ENCODE results near the gene HRH1. TPM values are rescaled to one million over a fixed set of nuclear protein-coding genes. Genes with fewer than 3 reads are reported as not detected.
A peak's percentile ranks its signal among the peaks of the same experiment; 100 is the strongest.
"Not testable (repeated sequence)": the region's sequence is repeated elsewhere in the genome, so short reads cannot be mapped to it uniquely, and the experiment has no call there.

Gene HRH1
- total and polyA plus RNA-seq, 2 experiments from 2014 or later = not detected

DNA sequence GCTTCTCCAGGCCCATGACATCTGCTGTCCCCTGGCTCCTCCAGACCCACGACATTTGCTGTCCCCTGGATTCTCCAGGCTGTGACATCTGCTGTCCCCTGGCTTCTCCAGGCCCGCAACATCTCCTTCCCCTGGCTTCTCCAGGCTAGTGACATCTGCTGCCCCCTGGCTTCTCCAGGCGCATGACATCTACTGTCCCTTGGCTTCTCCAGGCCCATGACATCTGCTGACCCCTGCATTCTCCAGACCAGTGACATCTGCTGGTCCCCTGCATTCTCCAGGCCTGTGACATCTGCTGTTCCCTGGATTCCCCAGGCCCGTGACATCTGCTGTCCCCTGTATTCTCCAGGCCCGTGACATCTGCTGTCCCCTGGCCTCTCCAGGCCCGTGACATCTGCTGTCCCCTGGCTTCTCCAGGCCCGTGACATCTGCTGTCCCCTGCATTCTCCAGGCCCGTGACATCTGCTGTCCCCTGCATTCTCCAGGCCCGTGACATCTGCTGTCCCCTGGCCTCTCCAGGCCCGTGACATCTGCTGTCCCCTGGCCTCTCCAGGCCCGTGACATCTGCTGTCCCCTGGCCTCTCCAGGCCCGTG lies 12.6 kb downstream of the HRH1 start:
- not testable (repeated sequence) for H3K36me3 Mint-ChIP-seq (ENCODE audit: low read depth); H3K4me2 ChIP-seq; H3K4me3 ChIP-seq; H3K9me2 ChIP-seq (ENCODE audit: insufficient read depth); H4K20me1 ChIP-seq (replicated peaks; ENCODE audit: insufficient read depth); H3K4me1 ChIP-seq (ENCODE audit: insufficient read depth); H3K79me2 ChIP-seq (replicated peaks; ENCODE audit: insufficient read depth); ATAC-seq; H3K27ac Mint-ChIP-seq; H3K36me3 ChIP-seq (ENCODE audit: insufficient read depth); H3K27me3 ChIP-seq (ENCODE audit: insufficient read depth); H2AFZ ChIP-seq; H3K27me3 Mint-ChIP-seq (ENCODE audit: insufficient read depth, low read depth, poor library complexity); H3K4me1 Mint-ChIP-seq; H3K27ac ChIP-seq (ENCODE audit: low read depth); H3K4me3 Mint-ChIP-seq; H3F3A ChIP-seq (replicated peaks; ENCODE audit: low read depth); DNase-seq (ENCODE audit: low spot score); H3K9me3 Mint-ChIP-seq
- TF ChIP-seq, protein P1, sequence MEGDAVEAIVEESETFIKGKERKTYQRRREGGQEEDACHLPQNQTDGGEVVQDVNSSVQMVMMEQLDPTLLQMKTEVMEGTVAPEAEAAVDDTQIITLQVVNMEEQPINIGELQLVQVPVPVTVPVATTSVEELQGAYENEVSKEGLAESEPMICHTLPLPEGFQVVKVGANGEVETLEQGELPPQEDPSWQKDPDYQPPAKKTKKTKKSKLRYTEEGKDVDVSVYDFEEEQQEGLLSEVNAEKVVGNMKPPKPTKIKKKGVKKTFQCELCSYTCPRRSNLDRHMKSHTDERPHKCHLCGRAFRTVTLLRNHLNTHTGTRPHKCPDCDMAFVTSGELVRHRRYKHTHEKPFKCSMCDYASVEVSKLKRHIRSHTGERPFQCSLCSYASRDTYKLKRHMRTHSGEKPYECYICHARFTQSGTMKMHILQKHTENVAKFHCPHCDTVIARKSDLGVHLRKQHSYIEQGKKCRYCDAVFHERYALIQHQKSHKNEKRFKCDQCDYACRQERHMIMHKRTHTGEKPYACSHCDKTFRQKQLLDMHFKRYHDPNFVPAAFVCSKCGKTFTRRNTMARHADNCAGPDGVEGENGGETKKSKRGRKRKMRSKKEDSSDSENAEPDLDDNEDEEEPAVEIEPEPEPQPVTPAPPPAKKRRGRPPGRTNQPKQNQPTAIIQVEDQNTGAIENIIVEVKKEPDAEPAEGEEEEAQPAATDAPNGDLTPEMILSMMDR (conservative IDR thresholded peaks at IDR 0.05; ENCODE audit: low read depth in 2 of 2) = peak in 1 of 2 experiments; percentile 32; a peak in 2 of 4 replicates

DNA sequence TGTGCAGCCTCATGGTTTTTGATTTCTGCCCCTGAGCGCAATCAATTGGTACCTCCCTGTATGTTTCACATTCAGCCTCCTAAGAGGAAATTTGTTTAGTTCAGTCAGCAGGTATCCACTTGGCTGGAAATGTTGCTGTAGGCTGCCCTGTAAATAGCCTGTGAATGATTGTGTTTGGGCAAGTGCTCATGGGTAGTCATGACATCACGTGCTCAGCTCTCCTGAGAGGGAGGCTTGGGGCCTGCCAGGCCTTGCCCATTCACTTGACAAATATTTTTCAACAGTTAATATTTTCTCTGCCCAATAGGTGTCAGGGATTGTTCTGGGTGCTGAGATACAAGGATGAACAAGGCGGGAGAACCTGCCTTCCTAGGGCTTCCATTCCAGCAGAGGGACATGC lies 13.3 kb downstream of the HRH1 start:
- Histone ChIP-seq H3K27me3 (ENCODE audit: insufficient read depth) (no peaks in the 10 kb centered on the region), H3K79me2 (replicated peaks; ENCODE audit: insufficient read depth) (no peaks in the 10 kb centered on the region), H3F3A (replicated peaks; ENCODE audit: low read depth) (no peaks in the 10 kb centered on the region), H3K4me2 (no peak overlapping the region), H3K36me3 (ENCODE audit: insufficient read depth) (no peaks in the 10 kb centered on the region), H4K20me1 (replicated peaks; ENCODE audit: insufficient read depth) (no peaks in the 10 kb centered on the region), H3K27ac (ENCODE audit: low read depth) (no peak overlapping the region), H3K9me2 (ENCODE audit: insufficient read depth) (no peaks in the 10 kb centered on the region), H3K4me3 (no peak overlapping the region), H3K4me1 (ENCODE audit: insufficient read depth) (no peaks in the 10 kb centered on the region), H2AFZ (no peak overlapping the region)
- no peaks in the 10 kb centered on the region for H3K36me3 Mint-ChIP-seq (ENCODE audit: low read depth)
- peaks cover 7% of the 10 kb centered on the region for H3K27me3 Mint-ChIP-seq (ENCODE audit: insufficient read depth, low read depth, poor library complexity)
- no peaks in the 10 kb centered on the region for H3K9me3 Mint-ChIP-seq
- H3K27ac Mint-ChIP-seq = no peak overlapping the region
- H3K4me3 Mint-ChIP-seq = no peak overlapping the region
- ATAC-seq = no peak
- DNase-seq (ENCODE audit: low spot score) = no peak
- no peaks in the 10 kb centered on the region; the same call in 2 of the 3 replicates for H3K4me1 Mint-ChIP-seq
- TF ChIP-seq STAT1 (IDR thresholded peaks at IDR 0.05; ENCODE audit: unreplicated experiment) = no peak
- TF ChIP-seq ZNF331 (CRISPR knock-in tag; IDR thresholded peaks at IDR 0.05; ENCODE audit: low read depth) = no peak
- no peak for TF ChIP-seq ZNF114 (CRISPR knock-in tag; IDR thresholded peaks at IDR 0.05)
- TF ChIP-seq EZH2phosphoT487 (IDR thresholded peaks at IDR 0.05; ENCODE audit: unreplicated experiment) = no peak
- no peak for TF ChIP-seq POLR2AphosphoS5 (IDR thresholded peaks at IDR 0.05; ENCODE audit: low read depth)
- TF ChIP-seq CREB1 (CRISPR knock-in tag; IDR thresholded peaks at IDR 0.05; ENCODE audit: low read depth) = no peak
- TF ChIP-seq JUNB (IDR thresholded peaks at IDR 0.05; ENCODE audit: unreplicated experiment) = no peak
- TF ChIP-seq EZH2 (IDR thresholded peaks at IDR 0.05; ENCODE audit: low read depth, unreplicated experiment) = no peak
- TF ChIP-seq, protein P2, sequence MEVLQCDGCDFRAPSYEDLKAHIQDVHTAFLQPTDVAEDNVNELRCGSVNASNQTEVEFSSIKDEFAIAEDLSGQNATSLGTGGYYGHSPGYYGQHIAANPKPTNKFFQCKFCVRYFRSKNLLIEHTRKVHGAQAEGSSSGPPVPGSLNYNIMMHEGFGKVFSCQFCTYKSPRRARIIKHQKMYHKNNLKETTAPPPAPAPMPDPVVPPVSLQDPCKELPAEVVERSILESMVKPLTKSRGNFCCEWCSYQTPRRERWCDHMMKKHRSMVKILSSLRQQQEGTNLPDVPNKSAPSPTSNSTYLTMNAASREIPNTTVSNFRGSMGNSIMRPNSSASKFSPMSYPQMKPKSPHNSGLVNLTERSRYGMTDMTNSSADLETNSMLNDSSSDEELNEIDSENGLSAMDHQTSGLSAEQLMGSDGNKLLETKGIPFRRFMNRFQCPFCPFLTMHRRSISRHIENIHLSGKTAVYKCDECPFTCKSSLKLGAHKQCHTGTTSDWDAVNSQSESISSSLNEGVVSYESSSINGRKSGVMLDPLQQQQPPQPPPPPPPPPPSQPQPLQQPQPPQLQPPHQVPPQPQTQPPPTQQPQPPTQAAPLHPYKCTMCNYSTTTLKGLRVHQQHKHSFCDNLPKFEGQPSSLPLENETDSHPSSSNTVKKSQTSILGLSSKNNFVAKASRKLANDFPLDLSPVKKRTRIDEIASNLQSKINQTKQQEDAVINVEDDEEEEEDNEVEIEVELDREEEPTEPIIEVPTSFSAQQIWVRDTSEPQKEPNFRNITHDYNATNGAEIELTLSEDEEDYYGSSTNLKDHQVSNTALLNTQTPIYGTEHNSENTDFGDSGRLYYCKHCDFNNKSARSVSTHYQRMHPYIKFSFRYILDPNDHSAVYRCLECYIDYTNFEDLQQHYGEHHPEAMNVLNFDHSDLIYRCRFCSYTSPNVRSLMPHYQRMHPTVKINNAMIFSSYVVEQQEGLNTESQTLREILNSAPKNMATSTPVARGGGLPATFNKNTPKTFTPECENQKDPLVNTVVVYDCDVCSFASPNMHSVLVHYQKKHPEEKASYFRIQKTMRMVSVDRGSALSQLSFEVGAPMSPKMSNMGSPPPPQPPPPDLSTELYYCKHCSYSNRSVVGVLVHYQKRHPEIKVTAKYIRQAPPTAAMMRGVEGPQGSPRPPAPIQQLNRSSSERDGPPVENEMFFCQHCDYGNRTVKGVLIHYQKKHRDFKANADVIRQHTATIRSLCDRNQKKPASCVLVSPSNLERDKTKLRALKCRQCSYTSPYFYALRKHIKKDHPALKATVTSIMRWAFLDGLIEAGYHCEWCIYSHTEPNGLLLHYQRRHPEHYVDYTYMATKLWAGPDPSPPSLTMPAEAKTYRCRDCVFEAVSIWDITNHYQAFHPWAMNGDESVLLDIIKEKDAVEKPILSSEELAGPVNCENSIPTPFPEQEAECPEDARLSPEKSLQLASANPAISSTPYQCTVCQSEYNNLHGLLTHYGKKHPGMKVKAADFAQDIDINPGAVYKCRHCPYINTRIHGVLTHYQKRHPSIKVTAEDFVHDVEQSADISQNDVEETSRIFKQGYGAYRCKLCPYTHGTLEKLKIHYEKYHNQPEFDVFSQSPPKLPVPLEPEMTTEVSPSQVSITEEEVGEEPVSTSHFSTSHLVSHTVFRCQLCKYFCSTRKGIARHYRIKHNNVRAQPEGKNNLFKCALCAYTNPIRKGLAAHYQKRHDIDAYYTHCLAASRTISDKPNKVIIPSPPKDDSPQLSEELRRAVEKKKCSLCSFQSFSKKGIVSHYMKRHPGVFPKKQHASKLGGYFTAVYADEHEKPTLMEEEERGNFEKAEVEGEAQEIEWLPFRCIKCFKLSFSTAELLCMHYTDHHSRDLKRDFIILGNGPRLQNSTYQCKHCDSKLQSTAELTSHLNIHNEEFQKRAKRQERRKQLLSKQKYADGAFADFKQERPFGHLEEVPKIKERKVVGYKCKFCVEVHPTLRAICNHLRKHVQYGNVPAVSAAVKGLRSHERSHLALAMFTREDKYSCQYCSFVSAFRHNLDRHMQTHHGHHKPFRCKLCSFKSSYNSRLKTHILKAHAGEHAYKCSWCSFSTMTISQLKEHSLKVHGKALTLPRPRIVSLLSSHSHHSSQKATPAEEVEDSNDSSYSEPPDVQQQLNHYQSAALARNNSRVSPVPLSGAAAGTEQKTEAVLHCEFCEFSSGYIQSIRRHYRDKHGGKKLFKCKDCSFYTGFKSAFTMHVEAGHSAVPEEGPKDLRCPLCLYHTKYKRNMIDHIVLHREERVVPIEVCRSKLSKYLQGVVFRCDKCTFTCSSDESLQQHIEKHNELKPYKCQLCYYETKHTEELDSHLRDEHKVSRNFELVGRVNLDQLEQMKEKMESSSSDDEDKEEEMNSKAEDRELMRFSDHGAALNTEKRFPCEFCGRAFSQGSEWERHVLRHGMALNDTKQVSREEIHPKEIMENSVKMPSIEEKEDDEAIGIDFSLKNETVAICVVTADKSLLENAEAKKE (CRISPR knock-in tag; IDR thresholded peaks at IDR 0.05) = no peak
- TF ChIP-seq NANOG (IDR thresholded peaks at IDR 0.05; ENCODE audit: borderline replicate concordance) = no peak
- TF ChIP-seq, protein P3, sequence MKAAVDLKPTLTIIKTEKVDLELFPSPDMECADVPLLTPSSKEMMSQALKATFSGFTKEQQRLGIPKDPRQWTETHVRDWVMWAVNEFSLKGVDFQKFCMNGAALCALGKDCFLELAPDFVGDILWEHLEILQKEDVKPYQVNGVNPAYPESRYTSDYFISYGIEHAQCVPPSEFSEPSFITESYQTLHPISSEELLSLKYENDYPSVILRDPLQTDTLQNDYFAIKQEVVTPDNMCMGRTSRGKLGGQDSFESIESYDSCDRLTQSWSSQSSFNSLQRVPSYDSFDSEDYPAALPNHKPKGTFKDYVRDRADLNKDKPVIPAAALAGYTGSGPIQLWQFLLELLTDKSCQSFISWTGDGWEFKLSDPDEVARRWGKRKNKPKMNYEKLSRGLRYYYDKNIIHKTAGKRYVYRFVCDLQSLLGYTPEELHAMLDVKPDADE (IDR thresholded peaks at IDR 0.05) = no peak
